ENCODE measurements around the gene MED8.

- TF ChIP-seq KAT2B (IDR thresholded peaks at IDR 0.05; ENCODE audit: borderline replicate concordance, low read depth, low read length) (no peak), CTCF (CRISPR knock-in tag; IDR thresholded peaks at IDR 0.05) (no peak), PHF20 (CRISPR knock-in tag; IDR thresholded peaks at IDR 0.05) (no peak), ZSCAN25 (CRISPR knock-in tag; IDR thresholded peaks at IDR 0.05) (no peak), PHF8 (CRISPR knock-in tag; IDR thresholded peaks at IDR 0.05) (no peak), ZNF274 (CRISPR knock-in tag; IDR thresholded peaks at IDR 0.05) (no peak), ZNF512 (CRISPR knock-in tag; IDR thresholded peaks at IDR 0.05) (no peak)
Measured at GRCh38 chr1:43354471-43354870, 35.1 kb downstream of the MED8 start.

Data from HepG2 (cell line).